WERI-Rb-1 (cell line): ENCODE measurements around the gene MAP3K15.

ENCODE experiments used
- DNase-seq: peaks from one replicate; pipeline ENCODE4 v3.0.0-alpha.2; 2020
- H3K27ac ChIP-seq: fragments of 250-450 bp; sonication (Bioruptor Pico); 2 replicates; pipeline ENCODE4 v1.5.1; 2020; ENCODE audit warnings: mild to moderate bottlenecking, moderate library complexity
- H3K27me3 ChIP-seq: fragments of 250-450 bp; sonication (Bioruptor Pico); 2 replicates; pipeline ENCODE4 v1.5.1; 2021; ENCODE audit warnings: mild to moderate bottlenecking, low read depth, moderate library complexity; ENCODE audit not compliant: insufficient read depth, severe bottlenecking
- H3K36me3 ChIP-seq: fragments of 250-450 bp; sonication (Bioruptor Pico); 2 replicates; pipeline ENCODE4 v1.5.1; 2020; ENCODE audit warnings: mild to moderate bottlenecking, moderate library complexity
- H3K4me3 ChIP-seq: 2 replicates; pipeline ENCODE4 v1.5.1; 2011; ENCODE audit warnings: low read depth, mild to moderate bottlenecking, control low read depth, low read length
- H3K9me3 ChIP-seq: fragments of 250-450 bp; sonication (Bioruptor Pico); 2 replicates; pipeline ENCODE4 v1.5.1; 2021; ENCODE audit warnings: mild to moderate bottlenecking, moderate library complexity; ENCODE audit not compliant: severe bottlenecking
- TF ChIP-seq, protein P1 (sequence below): IDR thresholded peaks from 2 replicates; pipeline ENCODE4 v1.5.1; 2011; ENCODE audit warnings: low read depth, mild to moderate bottlenecking, control low read depth, inconsistent platforms, low read length

The MAP3K15 gene

DNA sequence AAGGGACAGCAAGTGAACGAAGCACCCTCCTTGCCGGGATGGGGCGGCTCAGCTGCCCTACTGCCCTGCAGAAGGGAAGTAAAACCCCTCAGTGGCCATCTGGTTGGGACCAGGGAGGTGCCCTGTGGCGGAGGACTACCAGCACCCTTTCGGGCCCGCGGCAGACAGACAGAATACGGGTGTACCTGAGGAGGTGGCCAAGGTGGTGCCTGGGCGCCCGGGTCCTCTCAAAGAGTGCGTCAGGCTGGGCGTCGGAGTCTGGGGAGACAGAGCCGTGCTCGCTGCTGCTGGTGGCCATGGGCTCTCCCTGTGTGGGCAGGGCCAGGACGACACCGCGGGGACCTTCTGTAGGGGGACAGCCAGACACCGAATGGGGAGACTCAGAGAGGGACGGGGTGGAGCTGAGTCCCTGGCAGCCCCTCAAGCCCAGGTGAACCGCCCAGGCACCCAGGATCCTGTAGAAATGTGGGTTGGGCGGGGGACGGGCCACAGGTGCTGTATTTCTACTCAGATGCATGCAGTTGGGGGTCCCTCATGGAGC is 141.9 kb downstream of the MAP3K15 start:
- Histone ChIP-seq H3K36me3 (no peaks in the 10 kb centered on the region), H3K27me3 (peaks cover 15% of the 10 kb centered on the region), H3K9me3 (no peaks in the 10 kb centered on the region), H3K27ac (no peak overlapping the region), H3K4me3 (no peak overlapping the region)
- TF ChIP-seq, protein P1, sequence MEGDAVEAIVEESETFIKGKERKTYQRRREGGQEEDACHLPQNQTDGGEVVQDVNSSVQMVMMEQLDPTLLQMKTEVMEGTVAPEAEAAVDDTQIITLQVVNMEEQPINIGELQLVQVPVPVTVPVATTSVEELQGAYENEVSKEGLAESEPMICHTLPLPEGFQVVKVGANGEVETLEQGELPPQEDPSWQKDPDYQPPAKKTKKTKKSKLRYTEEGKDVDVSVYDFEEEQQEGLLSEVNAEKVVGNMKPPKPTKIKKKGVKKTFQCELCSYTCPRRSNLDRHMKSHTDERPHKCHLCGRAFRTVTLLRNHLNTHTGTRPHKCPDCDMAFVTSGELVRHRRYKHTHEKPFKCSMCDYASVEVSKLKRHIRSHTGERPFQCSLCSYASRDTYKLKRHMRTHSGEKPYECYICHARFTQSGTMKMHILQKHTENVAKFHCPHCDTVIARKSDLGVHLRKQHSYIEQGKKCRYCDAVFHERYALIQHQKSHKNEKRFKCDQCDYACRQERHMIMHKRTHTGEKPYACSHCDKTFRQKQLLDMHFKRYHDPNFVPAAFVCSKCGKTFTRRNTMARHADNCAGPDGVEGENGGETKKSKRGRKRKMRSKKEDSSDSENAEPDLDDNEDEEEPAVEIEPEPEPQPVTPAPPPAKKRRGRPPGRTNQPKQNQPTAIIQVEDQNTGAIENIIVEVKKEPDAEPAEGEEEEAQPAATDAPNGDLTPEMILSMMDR = no peak
- no peak for DNase-seq

DNA sequence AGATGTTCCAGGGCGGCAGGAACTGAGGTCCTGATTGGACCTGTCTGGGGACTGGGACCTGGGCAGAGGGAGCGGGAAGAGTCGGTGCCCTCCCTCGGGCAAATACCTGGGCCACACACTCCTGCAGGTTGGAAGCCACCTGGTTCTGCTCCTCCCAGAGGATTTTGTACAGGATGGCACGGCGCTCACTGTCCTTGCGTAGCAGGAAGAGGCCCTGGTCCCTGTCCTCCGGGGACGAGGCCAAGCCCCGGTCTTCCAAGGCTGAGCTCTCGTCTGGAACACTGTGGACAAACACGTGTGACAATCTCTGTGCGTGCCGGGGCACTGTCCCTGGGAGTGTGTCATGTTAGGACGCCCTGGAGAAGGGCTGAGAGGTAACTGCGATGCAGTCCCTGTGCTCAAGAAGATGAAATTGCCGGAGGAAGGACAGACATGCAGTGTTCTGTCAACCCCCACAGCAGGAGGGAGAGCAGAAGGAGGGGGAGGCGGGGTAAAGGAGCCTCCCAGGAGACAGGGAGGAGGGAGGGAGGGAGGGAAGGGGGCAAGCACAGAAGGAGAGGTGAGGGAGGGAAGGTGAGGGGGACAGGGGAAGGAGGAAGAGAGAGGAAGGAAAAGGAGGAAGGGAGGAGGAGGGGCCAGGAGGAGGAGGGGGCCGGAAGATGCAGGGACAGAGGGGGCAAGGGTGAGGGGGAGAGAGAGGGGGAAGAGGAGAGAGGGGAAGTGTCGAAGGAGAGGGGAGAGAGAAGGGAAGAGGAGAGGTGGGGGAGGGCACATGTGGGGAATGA is 142.6 kb downstream of the MAP3K15 start:
- H3K9me3 ChIP-seq = no peaks in the 10 kb centered on the region
- peaks cover 15% of the 10 kb centered on the region for H3K27me3 ChIP-seq
- TF ChIP-seq, protein P1 = no peak
- no peaks in the 10 kb centered on the region for H3K36me3 ChIP-seq
- H3K27ac ChIP-seq = no peak overlapping the region
- DNase-seq = peak; percentile 18
- peak overlapping the region; percentile 32 for H3K4me3 ChIP-seq

DNA sequence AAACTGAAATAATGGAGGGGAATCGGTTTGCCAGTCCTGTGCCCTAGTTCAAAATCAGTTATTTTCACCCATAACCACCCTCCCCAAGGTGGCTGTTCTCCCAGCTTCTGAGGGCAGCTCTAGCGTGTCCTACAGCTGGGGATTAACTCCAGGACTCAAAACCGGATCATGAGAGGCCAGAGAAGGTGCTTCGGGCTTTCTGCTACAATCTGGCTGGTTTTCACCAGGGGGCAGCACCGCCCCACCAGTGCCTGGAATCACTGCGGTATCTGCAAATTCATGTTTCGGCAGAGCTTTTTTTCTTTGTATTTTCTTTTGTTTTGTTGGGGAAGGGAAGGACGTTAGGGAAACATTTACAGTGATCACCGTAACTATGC is 143.2 kb downstream of the MAP3K15 start:
- H3K36me3 ChIP-seq = no peaks in the 10 kb centered on the region
- H3K27ac ChIP-seq = no peak overlapping the region
- peak overlapping the region; percentile 32 for H3K4me3 ChIP-seq
- H3K27me3 ChIP-seq = peaks cover 15% of the 10 kb centered on the region
- H3K9me3 ChIP-seq = no peaks in the 10 kb centered on the region
- DNase-seq = peak; percentile 76
- TF ChIP-seq, protein P1 = peak; percentile 75

DNA sequence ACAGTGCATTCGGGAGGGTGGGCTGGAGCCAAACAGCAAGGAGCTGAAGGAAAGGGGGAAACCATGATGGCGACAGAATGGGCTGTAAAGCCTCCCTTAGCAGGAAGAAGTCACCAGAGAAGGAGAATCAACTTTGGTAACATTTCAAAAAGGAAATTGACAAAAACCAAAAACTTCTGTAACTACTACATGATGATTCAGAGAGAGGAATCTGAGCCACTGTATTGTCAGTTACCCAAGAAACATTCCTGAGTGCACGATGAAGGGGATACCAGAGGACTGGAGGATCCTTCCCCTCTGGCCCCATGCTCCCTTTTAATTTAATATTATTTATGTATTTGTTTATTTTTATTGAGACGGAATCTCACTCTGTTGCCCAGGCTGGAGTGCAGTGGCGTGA is 145.2 kb downstream of the MAP3K15 start:
- H3K27me3 ChIP-seq = peaks cover 15% of the 10 kb centered on the region
- no peaks in the 10 kb centered on the region for H3K9me3 ChIP-seq
- DNase-seq = no peak
- no peak overlapping the region for H3K27ac ChIP-seq
- TF ChIP-seq, protein P1 = no peak
- H3K4me3 ChIP-seq = no peak overlapping the region
- no peaks in the 10 kb centered on the region for H3K36me3 ChIP-seq

DNA sequence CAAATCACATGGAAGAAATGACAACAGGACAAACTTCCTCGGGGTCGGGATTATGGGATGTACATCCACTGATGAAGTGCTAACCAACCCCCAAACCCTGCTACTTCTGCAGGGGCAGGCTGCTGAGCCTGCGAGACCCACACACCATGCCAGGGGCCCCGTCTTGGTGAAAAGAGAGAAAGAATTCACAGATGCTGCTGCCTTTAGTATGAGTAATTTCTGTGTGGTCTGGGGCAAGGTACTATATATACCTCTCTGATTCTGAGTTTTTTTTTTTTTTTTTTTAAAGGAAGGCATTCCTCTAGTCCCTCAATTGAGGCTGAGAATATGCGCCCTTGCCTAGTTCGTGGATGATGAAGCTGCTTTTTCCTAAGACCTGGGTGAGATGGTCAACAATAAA is 146.7 kb downstream of the MAP3K15 start:
- Histone ChIP-seq H3K36me3 (no peaks in the 10 kb centered on the region), H3K4me3 (no peak overlapping the region), H3K27ac (no peak overlapping the region), H3K27me3 (peaks cover 12% of the 10 kb centered on the region), H3K9me3 (no peaks in the 10 kb centered on the region)
- TF ChIP-seq, protein P1 = no peak
- no peak for DNase-seq
